Measurements from ENCODE around the gene DAND5.
"Not testable (repeated sequence)": the region's sequence is repeated elsewhere in the genome, so short reads cannot be mapped to it uniquely, and the experiment has no call there.

The DAND5 gene

GRCh38 chr19:12946092-12946721, 23.2 kb upstream of the DAND5 start:
- DNase-seq (ENCODE audit: low read depth), result peak; percentile 70

- no peak for DNase-seq (ENCODE audit: low read depth)
Measured at GRCh38 chr19:12946731-12947496, 22.5 kb upstream of the DAND5 start.

GRCh38 chr19:12947702-12948611, 21.4 kb upstream of the DAND5 start:
- no peak for DNase-seq (ENCODE audit: low read depth)

GRCh38 chr19:12948612-12949362, 20.6 kb upstream of the DAND5 start:
- no peak for DNase-seq (ENCODE audit: low read depth)

GRCh38 chr19:12949363-12950283, 19.8 kb upstream of the DAND5 start:
- no peak for DNase-seq (ENCODE audit: low read depth)

GRCh38 chr19:12952050-12952449, 17.3 kb upstream of the DAND5 start:
- DNase-seq (ENCODE audit: low read depth), result not testable (repeated sequence)

GRCh38 chr19:12952488-12953137, 16.8 kb upstream of the DAND5 start:
- peak; percentile 55 for DNase-seq (ENCODE audit: low read depth)

GRCh38 chr19:12953138-12953798, 16.1 kb upstream of the DAND5 start:
- DNase-seq (ENCODE audit: low read depth), result no peak

- DNase-seq (ENCODE audit: low read depth), result no peak
Measured at GRCh38 chr19:12953799-12954611, 15.4 kb upstream of the DAND5 start.

GRCh38 chr19:12954612-12954962, 14.8 kb upstream of the DAND5 start:
- no peak for DNase-seq (ENCODE audit: low read depth)

GRCh38 chr19:12955575-12955974, 13.8 kb upstream of the DAND5 start:
- DNase-seq (ENCODE audit: low read depth), result not testable (repeated sequence)

GRCh38 chr19:12955996-12956395, 13.4 kb upstream of the DAND5 start:
- no peak for DNase-seq (ENCODE audit: low read depth)

- DNase-seq (ENCODE audit: low read depth), result peak; percentile 73
Measured at GRCh38 chr19:12956446-12957388, 12.7 kb upstream of the DAND5 start, which contains the start of gene GADD45GIP1. TSS of gene GADD45GIP1 (minus strand) at chr19:12957223. CDS start at chr19:12957212, 11 bp downstream.

- not testable (repeated sequence) for DNase-seq (ENCODE audit: low read depth)
Measured at GRCh38 chr19:12957389-12957952, 11.9 kb upstream of the DAND5 start.

- no peak for DNase-seq (ENCODE audit: low read depth)
Measured at GRCh38 chr19:12959481-12959880, 9.9 kb upstream of the DAND5 start.

- peak; percentile 49 for DNase-seq (ENCODE audit: low read depth)
Measured at GRCh38 chr19:12965017-12965811, 4.2 kb upstream of the DAND5 start.

GRCh38 chr19:12965812-12966135, 3.6 kb upstream of the DAND5 start:
- no peak for DNase-seq (ENCODE audit: low read depth)
